HG03097 (cell line): ENCODE measurements around the gene FOXL1.

ENCODE experiments used
- ATAC-seq: cut with Tn5 transposase; IDR thresholded peaks from one replicate; pipeline ENCODE4 v1.9.1; 2021; ENCODE audit not compliant: unreplicated experiment, low FRiP score

FOXL1 gene

GRCh38 chr16:86547286-86547685, 31.1 kb upstream of the FOXL1 start:
- ATAC-seq = no peak

- no peak for ATAC-seq
Measured at GRCh38 chr16:86549076-86549892, 29.1 kb upstream of the FOXL1 start.

GRCh38 chr16:86549893-86550190, 28.5 kb upstream of the FOXL1 start:
- no peak for ATAC-seq

GRCh38 chr16:86550281-86550680, 28.1 kb upstream of the FOXL1 start:
- no peak for ATAC-seq

- no peak for ATAC-seq
Measured at GRCh38 chr16:86553356-86553755, 25.0 kb upstream of the FOXL1 start.

GRCh38 chr16:86554599-86554916, 23.8 kb upstream of the FOXL1 start:
- peak; percentile 3 for ATAC-seq

GRCh38 chr16:86554917-86555703, 23.2 kb upstream of the FOXL1 start, which contains the start of gene MTHFSD:
Gene MTHFSD (minus strand): TSS chr16:86555235. CDS start chr16:86555184, 51 bp downstream.
- ATAC-seq = peak; percentile 65

GRCh38 chr16:86555704-86556075, 22.7 kb upstream of the FOXL1 start:
- ATAC-seq = no peak

- no peak for ATAC-seq
Measured at GRCh38 chr16:86556576-86556975, 21.8 kb upstream of the FOXL1 start.

GRCh38 chr16:86557587-86557986, 20.8 kb upstream of the FOXL1 start:
- no peak for ATAC-seq

GRCh38 chr16:86558355-86559193, 19.8 kb upstream of the FOXL1 start:
- ATAC-seq = no peak

GRCh38 chr16:86559802-86560305, 18.5 kb upstream of the FOXL1 start:
- no peak for ATAC-seq

GRCh38 chr16:86562356-86562755, 16.0 kb upstream of the FOXL1 start:
- ATAC-seq = no peak

- ATAC-seq = peak; percentile 61
Measured at GRCh38 chr16:86563469-86564345, 14.6 kb upstream of the FOXL1 start.

- no peak for ATAC-seq
Measured at GRCh38 chr16:86565181-86565631, 13.1 kb upstream of the FOXL1 start.

- no peak for ATAC-seq
Measured at GRCh38 chr16:86565644-86566511, 12.5 kb upstream of the FOXL1 start.

- no peak for ATAC-seq
Measured at GRCh38 chr16:86566601-86566965, 11.8 kb upstream of the FOXL1 start, which contains the start of gene FOXC2. Gene FOXC2 (plus strand): TSS chr16:86566829. CDS start chr16:86567336, 507 bp downstream.

GRCh38 chr16:86566966-86567700, 11.2 kb upstream of the FOXL1 start:
- ATAC-seq = no peak
